Thoracic aorta (tissue), 2 donors: ENCODE data around the gene USPL1. TPM values are rescaled to one million over a fixed set of nuclear protein-coding genes. Genes with fewer than 3 reads are reported as not detected.
"Not testable (repeated sequence)": the region's sequence is repeated elsewhere in the genome, so short reads cannot be mapped to it uniquely, and the experiment has no call there.

Experiments used
- ATAC-seq: fragments of 150-250 bp; one replicate; pipeline ENCODE4 v1.8.0; 2017; ENCODE audit warnings: low read depth; ENCODE audit not compliant: insufficient number of reproducible peaks, low FRiP score
- DNase-seq: peaks from one replicate; pipeline ENCODE4 v3.0.0-alpha.2; 2020; ENCODE audit warnings: low spot score
- H3K27ac ChIP-seq, 2 donors: fragments of 200-600 bp; sonication (generic); 1 replicate in 1 of 2; 2 replicates in 1 of 2; pipeline ENCODE4 v1.5.1; 2016; ENCODE audit warnings: mild to moderate bottlenecking in 2 of 2, moderate library complexity in 2 of 2
- H3K27me3 ChIP-seq: fragments of 200-600 bp; sonication (generic); replicated peaks from 2 replicates; pipeline ENCODE4 v1.6.0; 2016; ENCODE audit warnings: mild to moderate bottlenecking; ENCODE audit not compliant: insufficient read depth
- H3K36me3 ChIP-seq: fragments of 200-600 bp; sonication (generic); one replicate; pipeline ENCODE4 v1.5.1; 2016
- H3K4me1 ChIP-seq, 2 donors: fragments of 200-600 bp; sonication (generic); 1 replicate in 1 of 2; 2 replicates in 1 of 2; pipeline versions ENCODE4 v1.5.1 to v1.6.0; 2016; ENCODE audit warnings: low read depth in 2 of 2, mild to moderate bottlenecking in 1 of 2; ENCODE audit not compliant: control insufficient read depth in 1 of 2
- H3K4me3 ChIP-seq: fragments of 200-600 bp; sonication (generic); 2 replicates; pipeline ENCODE4 v1.5.1; 2016; ENCODE audit warnings: mild to moderate bottlenecking
- H3K9me3 ChIP-seq: fragments of 200-600 bp; sonication (generic); 2 replicates; pipeline ENCODE4 v1.5.1; 2016
- total RNA-seq, 2 donors: library from RNA; depleted of rRNA; stranded (reverse); fragments of >200 nt; gene quantifications; one replicate each; pipeline versions ENCODE4 v1.1.0 to v1.2.3, GENCODE V29; 2016
- TF ChIP-seq, protein P1 (sequence below): fragments of 200-600 bp; sonication (generic); IDR thresholded peaks from one replicate; pipeline ENCODE4 v1.5.1; 2019; ENCODE audit warnings: antibody characterized with exemption

Gene USPL1
- total RNA-seq, 2 donors from 2014 or later = 20.7 to 25.3 TPM

GRCh38 chr13:30647420-30647819 lies 29.7 kb downstream of the USPL1 start:
- Histone ChIP-seq H3K36me3 (peaks cover 39% of the 10 kb centered on the region), H3K27me3 (no peaks in the 10 kb centered on the region), H3K27ac (no peak overlapping the region), H3K9me3 (no peaks in the 10 kb centered on the region), H3K4me3 (no peak overlapping the region), H3K4me1 (no peaks in the 10 kb centered on the region)
- no peak for ATAC-seq
- TF ChIP-seq, protein P1, sequence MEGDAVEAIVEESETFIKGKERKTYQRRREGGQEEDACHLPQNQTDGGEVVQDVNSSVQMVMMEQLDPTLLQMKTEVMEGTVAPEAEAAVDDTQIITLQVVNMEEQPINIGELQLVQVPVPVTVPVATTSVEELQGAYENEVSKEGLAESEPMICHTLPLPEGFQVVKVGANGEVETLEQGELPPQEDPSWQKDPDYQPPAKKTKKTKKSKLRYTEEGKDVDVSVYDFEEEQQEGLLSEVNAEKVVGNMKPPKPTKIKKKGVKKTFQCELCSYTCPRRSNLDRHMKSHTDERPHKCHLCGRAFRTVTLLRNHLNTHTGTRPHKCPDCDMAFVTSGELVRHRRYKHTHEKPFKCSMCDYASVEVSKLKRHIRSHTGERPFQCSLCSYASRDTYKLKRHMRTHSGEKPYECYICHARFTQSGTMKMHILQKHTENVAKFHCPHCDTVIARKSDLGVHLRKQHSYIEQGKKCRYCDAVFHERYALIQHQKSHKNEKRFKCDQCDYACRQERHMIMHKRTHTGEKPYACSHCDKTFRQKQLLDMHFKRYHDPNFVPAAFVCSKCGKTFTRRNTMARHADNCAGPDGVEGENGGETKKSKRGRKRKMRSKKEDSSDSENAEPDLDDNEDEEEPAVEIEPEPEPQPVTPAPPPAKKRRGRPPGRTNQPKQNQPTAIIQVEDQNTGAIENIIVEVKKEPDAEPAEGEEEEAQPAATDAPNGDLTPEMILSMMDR = no peak
- no peak for DNase-seq

- Histone ChIP-seq H3K4me1 (no peaks in the 10 kb centered on the region), H3K4me3 (no peak overlapping the region), H3K27ac (no peak overlapping the region), H3K36me3 (peaks cover 36% of the 10 kb centered on the region), H3K9me3 (no peaks in the 10 kb centered on the region), H3K27me3 (no peaks in the 10 kb centered on the region)
- no peak for DNase-seq
- TF ChIP-seq, protein P1 = no peak
- ATAC-seq = no peak
Observed at GRCh38 chr13:30647824-30648521, 30.3 kb downstream of the USPL1 start.

GRCh38 chr13:30648522-30649012 lies 30.8 kb downstream of the USPL1 start:
- TF ChIP-seq, protein P1 = no peak
- H3K4me1 ChIP-seq = no peaks in the 10 kb centered on the region
- ATAC-seq (no peak), DNase-seq (no peak)
- no peaks in the 10 kb centered on the region for H3K27me3 ChIP-seq
- peaks cover 32% of the 10 kb centered on the region for H3K36me3 ChIP-seq
- H3K4me3 ChIP-seq = no peak overlapping the region
- no peak overlapping the region for H3K27ac ChIP-seq
- H3K9me3 ChIP-seq = no peaks in the 10 kb centered on the region

DNA sequence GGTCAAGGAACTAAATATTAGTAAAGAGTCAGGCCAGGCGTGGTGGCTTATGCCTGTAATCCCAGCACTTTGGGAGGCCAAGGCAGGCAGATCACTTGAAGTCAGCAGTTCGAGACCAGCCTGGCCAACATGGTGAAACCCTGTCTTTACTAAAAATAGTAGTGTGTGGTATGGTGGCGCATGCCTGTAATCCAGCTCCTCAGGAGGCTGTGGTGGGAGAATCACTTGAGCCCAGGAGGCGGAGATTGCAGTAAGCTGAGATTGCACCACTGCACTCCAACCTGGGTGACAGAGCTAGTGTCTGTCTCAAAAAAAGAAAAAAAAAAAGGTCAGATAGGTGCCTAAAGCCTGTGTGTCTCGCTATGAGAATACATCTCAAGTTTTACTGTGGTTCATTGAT lies 33.9 kb downstream of the USPL1 start:
- H3K27me3 ChIP-seq, DNase-seq, H3K9me3 ChIP-seq, H3K4me3 ChIP-seq, H3K27ac ChIP-seq, ATAC-seq, H3K4me1 ChIP-seq: not testable (repeated sequence)
- peaks cover 30% of the 10 kb centered on the region for H3K36me3 ChIP-seq

GRCh38 chr13:30652746-30653386 lies 35.1 kb downstream of the USPL1 start:
- ATAC-seq (no peak), DNase-seq (no peak)
- H3K36me3 ChIP-seq = peaks cover 25% of the 10 kb centered on the region
- TF ChIP-seq, protein P1 = no peak
- H3K4me1 ChIP-seq = no peaks in the 10 kb centered on the region
- no peaks in the 10 kb centered on the region for H3K9me3 ChIP-seq
- H3K27ac ChIP-seq = no peak overlapping the region
- H3K27me3 ChIP-seq = no peaks in the 10 kb centered on the region
- H3K4me3 ChIP-seq = no peak overlapping the region
